Uterus (tissue), 4 donors: Measurements from ENCODE around the gene NR2C2AP. TPM values are rescaled to one million over a fixed set of nuclear protein-coding genes. Genes with fewer than 3 reads are reported as not detected.
A peak's percentile ranks its signal among the peaks of the same experiment; 100 is the strongest.

Experiments
- DNase-seq, 2 donors: peaks; one replicate each; pipeline ENCODE4 v3.0.0-alpha.2; 2019 to 2020
- H3K27ac ChIP-seq, 2 donors: fragments of 200-600 bp; sonication (generic); 1 replicate in 1 of 2; 2 replicates in 1 of 2; pipeline ENCODE4 v1.5.1; 2016 to 2018
- H3K27me3 ChIP-seq, 2 donors: fragments of 200-600 bp; sonication (generic); one replicate each; pipeline ENCODE4 v1.5.1; 2018 to 2019; ENCODE audit warnings: control low read depth in 1 of 2
- H3K36me3 ChIP-seq, 2 donors: fragments of 200-600 bp; sonication (generic); one replicate each; pipeline ENCODE4 v1.5.1; 2019; ENCODE audit warnings: control low read depth in 1 of 2
- H3K4me1 ChIP-seq, 2 donors: fragments of 200-600 bp; sonication (generic); one replicate each; pipeline ENCODE4 v1.5.1; 2018 to 2019; ENCODE audit warnings: control low read depth in 1 of 2
- H3K4me3 ChIP-seq, 2 donors: fragments of 200-600 bp; sonication (generic); 1 replicate in 1 of 2; 2 replicates in 1 of 2; pipeline ENCODE4 v1.5.1; 2018 to 2019; ENCODE audit warnings: mild to moderate bottlenecking in 1 of 2
- H3K9me3 ChIP-seq, 2 donors: fragments of 200-600 bp; sonication (generic); one replicate each; pipeline ENCODE4 v1.5.1; 2019; ENCODE audit warnings: control low read depth in 1 of 2
- CTCF ChIP-seq, 4 experiments: fragments of 200-600 bp in 2 of 4; fragments of 450-650 bp in 2 of 4; sonication (generic) in 2 of 4; IDR thresholded peaks; one replicate each; pipeline ENCODE4 v1.5.1; 2016 to 2019; ENCODE audit warnings: antibody characterized with exemption in 4 of 4, mild to moderate bottlenecking in 2 of 4, moderate library complexity in 1 of 4
- POLR2A ChIP-seq, 2 donors: fragments of 450-650 bp; IDR thresholded peaks; one replicate each; pipeline ENCODE4 v1.6.1; 2016; ENCODE audit warnings: antibody characterized with exemption in 2 of 2, mild to moderate bottlenecking in 1 of 2, moderate library complexity in 1 of 2
- intact Hi-C: fragments of 100-400 bp; cut with DNase I; formaldehyde crosslinking; loops from one replicate; pipeline ENCODE4 v1.15.1; 2023; ENCODE audit warnings: low total_unique reads
- total RNA-seq, 4 donors: library from RNA; depleted of rRNA in 3 of 4; stranded (reverse); fragments of >200 nt in 3 of 4; gene quantifications; one replicate each; pipeline versions ENCODE4 v1.1.0 to v1.2.4, GENCODE V29; 2014 to 2023
- donor health status: DM: yes; HTN: yes; CAD: no.

Gene NR2C2AP
- total RNA-seq, 4 donors from 2014 or later = 0.77 to 16.0 (median 8.5) TPM

DNA sequence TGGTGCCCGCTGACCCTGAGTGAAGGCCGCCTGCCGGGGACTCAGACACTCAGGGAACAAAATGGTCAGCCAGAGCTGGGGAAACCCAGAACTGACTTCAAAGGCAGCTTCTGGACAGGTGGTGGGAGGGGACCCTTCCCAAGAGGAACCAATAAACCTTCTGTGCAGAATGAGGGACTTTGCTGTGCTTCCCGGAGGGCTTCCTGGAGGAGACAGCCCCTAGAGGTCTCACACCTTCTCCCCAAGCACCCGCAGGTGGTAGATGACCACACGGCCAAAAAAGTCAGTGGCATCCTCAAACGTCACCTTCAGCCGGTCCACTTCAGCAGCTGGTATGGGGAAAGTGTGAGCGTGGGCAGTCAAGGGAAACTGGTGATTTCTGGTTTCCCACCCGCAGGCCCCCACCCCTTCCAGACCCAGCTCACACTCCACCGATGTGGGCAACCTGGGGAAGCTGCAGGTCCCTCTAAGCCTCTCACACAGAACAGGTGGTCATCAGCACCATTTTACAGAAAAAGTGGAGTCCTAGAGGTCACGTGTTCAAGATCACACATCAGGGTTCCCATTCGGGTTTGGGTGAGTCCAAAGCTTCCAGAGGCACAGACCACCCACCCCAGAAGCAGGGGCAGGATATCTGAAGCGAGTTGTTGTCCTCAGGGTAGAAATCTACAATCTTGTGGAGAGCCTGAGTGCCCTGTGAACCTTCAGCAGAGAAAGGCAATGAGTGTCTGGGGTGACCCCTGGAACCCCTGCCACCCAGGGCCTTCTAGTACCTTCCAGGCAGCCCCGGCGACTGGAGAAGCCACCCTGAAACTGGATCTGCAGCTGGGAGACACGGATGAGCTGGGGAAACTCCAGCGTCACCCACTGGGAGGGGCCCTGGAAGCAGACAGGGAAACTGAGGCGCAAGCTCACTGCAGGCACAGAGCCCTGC, 1.2 kb downstream of the NR2C2AP start:
- Histone ChIP-seq H3K27me3 (no peaks in the 10 kb centered on the region), H3K4me3 (peak overlapping the region; percentile 48 to 52), H3K36me3 (no peaks in the 10 kb centered on the region), H3K27ac (peak overlapping the region in 1 of 2 donors; percentile 61), H3K9me3 (no peaks in the 10 kb centered on the region), H3K4me1 (peaks cover 0 to 8% of the 10 kb centered on the region in 2 donors)
- no peak for TF ChIP-seq CTCF (IDR thresholded peaks at IDR 0.05)
- TF ChIP-seq POLR2A (IDR thresholded peaks at IDR 0.05) = no peak
- intact Hi-C loops = no loop called here
- DNase-seq = no peak

DNA sequence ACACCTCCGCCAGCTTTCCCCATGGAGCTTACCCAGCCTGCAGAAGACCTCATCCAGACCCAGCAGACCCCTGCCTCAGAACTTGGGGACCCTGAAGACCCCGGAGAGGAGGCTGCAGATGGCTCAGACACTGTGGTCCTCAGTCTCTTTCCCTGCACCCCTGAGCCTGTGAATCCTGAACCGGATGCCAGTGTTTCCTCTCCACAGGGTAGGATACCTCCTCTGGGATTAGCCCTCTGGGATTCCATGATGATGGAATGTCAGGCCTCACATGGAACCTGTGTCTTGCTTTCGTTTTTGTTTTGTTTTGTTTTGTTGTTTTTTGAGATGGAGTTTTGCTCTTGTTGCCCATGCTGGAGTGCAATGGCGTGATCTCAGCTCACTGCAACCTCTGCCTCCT, 9.3 kb downstream of the NR2C2AP start:
- H3K27ac ChIP-seq = peak overlapping the region; percentile 31 to 100
- no peak overlapping the region for H3K4me3 ChIP-seq
- intact Hi-C loops = no loop called here

DNA sequence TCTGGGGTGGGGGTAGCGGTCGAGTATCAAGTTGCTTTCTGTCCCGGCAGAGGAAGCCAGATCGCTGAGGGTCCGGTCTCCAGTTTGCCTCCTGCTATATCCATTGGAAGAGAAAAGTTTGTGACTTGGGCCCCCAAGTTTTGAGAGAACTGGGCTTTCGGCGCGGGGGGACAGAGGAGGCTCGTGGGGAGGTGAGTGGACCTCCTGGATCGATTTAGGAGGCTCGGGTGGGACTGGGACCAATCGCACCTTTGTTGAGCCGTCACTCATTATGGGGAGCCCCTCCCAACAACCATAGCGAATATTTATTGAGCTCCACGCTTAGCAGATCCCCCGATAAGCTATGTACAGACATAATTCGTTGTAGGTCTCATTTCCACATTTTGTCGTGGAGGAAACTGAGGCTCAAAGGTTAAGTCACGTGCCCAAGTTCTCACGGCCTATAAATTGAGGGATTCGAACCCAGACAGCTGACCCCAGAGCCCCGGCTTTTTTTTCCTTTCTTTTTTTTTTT, 10.2 kb downstream of the NR2C2AP start:
- Histone ChIP-seq H3K36me3 (no peaks in the 10 kb centered on the region), H3K4me1 (peaks cover 0 to 25% of the 10 kb centered on the region in 2 donors), H3K4me3 (peak overlapping the region; percentile 89 to 99), H3K27ac (peak overlapping the region; percentile 99 to 100), H3K9me3 (no peaks in the 10 kb centered on the region), H3K27me3 (no peaks in the 10 kb centered on the region)
- TF ChIP-seq POLR2A (IDR thresholded peaks at IDR 0.05) (no peak), CTCF (IDR thresholded peaks at IDR 0.05) (no peak)
- DNase-seq = no peak
- intact Hi-C loops = no loop called here

More for the DNA sequence above, 9.3 kb downstream of the NR2C2AP start:
- Histone ChIP-seq H3K4me1 (peaks cover 0 to 25% of the 10 kb centered on the region in 2 donors), H3K9me3 (no peaks in the 10 kb centered on the region), H3K36me3 (no peaks in the 10 kb centered on the region), H3K27me3 (no peaks in the 10 kb centered on the region)
- TF ChIP-seq CTCF (IDR thresholded peaks at IDR 0.05) (no peak), POLR2A (IDR thresholded peaks at IDR 0.05) (no peak)
- DNase-seq = no peak

DNA sequence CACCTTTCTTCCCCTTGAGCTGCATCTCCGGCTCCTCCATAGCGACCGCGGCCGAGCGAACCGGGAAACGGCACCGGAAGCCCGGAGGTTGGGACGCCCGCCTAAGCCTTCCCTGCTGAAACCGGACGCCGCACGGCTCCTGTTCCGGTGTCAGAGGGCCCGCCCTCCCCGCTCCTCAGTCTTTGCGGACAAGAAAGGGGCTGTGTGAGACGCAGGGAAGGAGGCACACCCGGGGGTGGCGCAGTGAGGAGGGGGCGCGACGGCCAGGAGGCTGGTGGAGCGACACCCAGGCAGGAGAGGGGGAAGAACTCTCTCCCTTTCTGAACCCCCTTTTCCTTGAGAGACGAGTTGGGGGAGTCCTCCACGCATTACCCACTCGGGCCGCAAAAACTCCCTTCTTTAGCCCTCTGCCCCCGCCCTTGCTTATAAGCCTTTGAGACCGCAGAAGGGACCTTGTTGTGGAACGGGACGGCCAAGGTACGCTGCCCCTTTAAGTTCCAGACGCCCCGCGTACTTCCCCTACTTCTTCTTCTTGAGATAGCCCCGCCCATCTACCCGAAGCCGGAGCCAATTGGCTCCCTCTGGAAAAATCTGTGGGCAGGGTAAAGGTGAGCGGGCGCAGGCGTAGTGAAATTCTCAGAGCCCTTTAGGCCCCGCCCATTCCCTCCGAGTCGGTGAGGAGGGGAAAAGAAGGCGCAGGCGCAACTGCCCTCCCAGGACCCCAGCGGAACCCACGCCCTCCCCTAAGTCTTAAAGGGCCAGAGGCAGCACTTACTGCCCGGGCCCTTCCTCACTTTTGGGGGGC, 10.9 kb downstream of the NR2C2AP start, which contains the start of the genes BORCS8 and RFXANK:
Gene BORCS8 (minus strand): TSS at position 75 of the 805 bp plus-strand sequence. CDS start 35 bp downstream, at position 40.
Gene RFXANK (plus strand): TSS at position 181 of the 805 bp plus-strand sequence. CDS start 1,689 bp downstream, outside the sequence.
- Histone ChIP-seq H3K4me1 (peaks cover 0 to 25% of the 10 kb centered on the region in 2 donors), H3K27me3 (no peaks in the 10 kb centered on the region), H3K36me3 (no peaks in the 10 kb centered on the region), H3K27ac (peak within 1 kb of the TSS; percentile 99 to 100), H3K4me3 (peak within 1 kb of the TSS; percentile 89 to 99), H3K9me3 (no peaks in the 10 kb centered on the region)
- TF ChIP-seq CTCF (IDR thresholded peaks at IDR 0.05) (peak in 2 of 4 experiments; percentile 17 to 19), POLR2A (IDR thresholded peaks at IDR 0.05) (peak; percentile 54 to 79)
- peak; percentile 99 to 100 for DNase-seq
- intact Hi-C loops = no loop called here
